Endothelial cell of umbilical vein (primary cell): ENCODE measurements around the gene NENF. TPM values are rescaled to one million over a fixed set of nuclear protein-coding genes. Genes with fewer than 3 reads are reported as not detected.

ENCODE experiments used
- BruUV-seq: library from RNA; stranded (reverse); fragments of 400-500 nt; replicated peaks from 2 replicates; lab custom pipeline; 2021; lab: Mats Ljungman, UMichigan
- CTCF ChIA-PET: fragments of 300-600, 350-600 bp; sonication (Branson Sonifier 250); formaldehyde crosslinking; loops from one replicate; lab custom pipeline; 2021; ENCODE audit warnings: antibody characterized with exemption, inconsistent platforms; lab: Charles Lee
- POLR2A ChIA-PET: fragments of 300-600, 350-600 bp; sonication (Branson Sonifier 250); formaldehyde crosslinking; loops from one replicate; lab custom pipeline; 2021; ENCODE audit warnings: antibody characterized with exemption, inconsistent platforms; lab: Charles Lee
- DNase-seq: peaks from one replicate; pipeline ENCODE4 v3.0.0-alpha.2; 2011; ENCODE audit warnings: low read depth, low spot score
- FAIRE-seq: peaks from 2 replicates; lab custom pipeline; 2011; peaks lifted over from hg19 to GRCh38; lab: Jason Lieb, UNC
- H2AFZ ChIP-seq: 2 replicates; pipeline ENCODE4 v1.6.0; 2012; ENCODE audit warnings: low read depth, low read length, control low read depth, inconsistent platforms
- H3K27ac ChIP-seq: 2 replicates; pipeline ENCODE4 v1.5.1; 2011; ENCODE audit warnings: low read depth, mild to moderate bottlenecking, control low read depth, low read length, moderate library complexity; ENCODE audit not compliant: insufficient read depth
- H3K27me3 ChIP-seq, 2 experiments: 2 replicates each; pipeline versions ENCODE4 v1.6.0 to v1.6.1; 2011; ENCODE audit warnings: low read length in 2 of 2, mixed read lengths in 1 of 2; ENCODE audit not compliant: control insufficient read depth in 2 of 2, insufficient read depth in 2 of 2
- H3K36me3 ChIP-seq, 2 experiments: 2 replicates in 1 of 2; 3 replicates in 1 of 2; pipeline ENCODE4 v1.5.1; 2011; ENCODE audit warnings: low read length in 2 of 2, mild to moderate bottlenecking in 1 of 2, moderate library complexity in 1 of 2; ENCODE audit not compliant: control insufficient read depth in 2 of 2, insufficient read depth in 2 of 2; ENCODE audit errors: extremely low read depth in 1 of 2
- H3K4me1 ChIP-seq: 3 replicates; pipeline ENCODE4 v1.5.1; 2011; ENCODE audit warnings: mild to moderate bottlenecking, low read length; ENCODE audit not compliant: control insufficient read depth, insufficient read depth; ENCODE audit errors: extremely low read depth
- H3K4me2 ChIP-seq: 2 replicates; pipeline ENCODE4 v1.6.1; 2011; ENCODE audit warnings: low read length, control low read depth, mixed read lengths; ENCODE audit not compliant: insufficient read depth
- H3K4me3 ChIP-seq, 3 experiments: fragments of 200-600 bp in 1 of 3; sonication (generic), shearing (Covaris generic) in 1 of 3; replicated peaks in 1 of 3; 2 replicates each; pipeline ENCODE4 v1.5.1; 2011 to 2016; ENCODE audit warnings: control low read depth in 3 of 3, low read length in 3 of 3, mild to moderate bottlenecking in 2 of 3, inconsistent platforms in 1 of 3, low read depth in 1 of 3, moderate library complexity in 1 of 3; ENCODE audit not compliant: insufficient read depth in 1 of 3
- H3K79me2 ChIP-seq: 2 replicates; pipeline ENCODE4 v1.6.0; 2012; ENCODE audit warnings: low read length, inconsistent platforms; ENCODE audit not compliant: control insufficient read depth, insufficient read depth
- H3K9ac ChIP-seq: replicated peaks from 2 replicates; pipeline ENCODE3; 2011; ENCODE audit warnings: low read length, control low read depth; ENCODE audit not compliant: insufficient read depth; ENCODE audit errors: extremely low read depth
- H3K9me1 ChIP-seq: replicated peaks from 3 replicates; pipeline ENCODE4 v1.6.0; 2011; ENCODE audit warnings: mild to moderate bottlenecking, low read length; ENCODE audit not compliant: control insufficient read depth, insufficient read depth; ENCODE audit errors: extremely low read depth
- H3K9me3 ChIP-seq: replicated peaks from 2 replicates; pipeline ENCODE4 v1.5.1; 2012; ENCODE audit warnings: low read length, inconsistent platforms; ENCODE audit not compliant: control insufficient read depth, insufficient read depth
- H4K20me1 ChIP-seq: replicated peaks from 2 replicates; pipeline ENCODE3; 2011; ENCODE audit warnings: mild to moderate bottlenecking, low read length; ENCODE audit not compliant: control insufficient read depth, insufficient read depth; ENCODE audit errors: extremely low read depth
- FOS ChIP-seq: IDR thresholded peaks from 2 replicates; pipeline ENCODE4 v1.6.1; 2011; ENCODE audit warnings: mild to moderate bottlenecking, low read length, moderate library complexity, borderline replicate concordance; ENCODE audit not compliant: insufficient read depth
- JUN ChIP-seq: IDR thresholded peaks from 2 replicates; pipeline ENCODE4 v1.6.1; 2011; ENCODE audit warnings: borderline replicate concordance, low read depth; ENCODE audit not compliant: insufficient read length, insufficient read depth
- MYC ChIP-seq: IDR thresholded peaks from one replicate; pipeline ENCODE4 v1.6.1; 2011; ENCODE audit warnings: mild to moderate bottlenecking, low read depth, low read length
- POLR2A ChIP-seq: IDR thresholded peaks from 2 replicates; pipeline ENCODE4 v1.6.1; 2012; ENCODE audit warnings: low read depth, mild to moderate bottlenecking, control low read depth, low read length
- POLR2AphosphoS5 ChIP-seq: IDR thresholded peaks from 2 replicates; pipeline ENCODE4 v1.6.1; 2012; ENCODE audit warnings: low read depth, mild to moderate bottlenecking, control low read depth, low read length, moderate library complexity; ENCODE audit not compliant: insufficient read depth
- dilution Hi-C: fragments of 300-500 bp; cut with MboI; formaldehyde crosslinking; loops from one replicate; pipeline ENCODE4 v1.15.0; 2019; ENCODE audit warnings: low sequenced_read_pairs; ENCODE audit not compliant: extremely low pct_ligation_motif_present
- intact Hi-C: fragments of 100-400 bp; cut with micrococcal nuclease; formaldehyde crosslinking; loops from one replicate; pipeline ENCODE4 v1.10.0; 2022
- polyA plus RNA-seq, 4 experiments: library from polyadenylated mRNA; depleted of rRNA in 3 of 4; stranded (reverse) in 3 of 4; unstranded in 1 of 4; fragments of >200 nt; gene quantifications; 2 replicates each; pipeline versions ENCODE4 v1.2.1 to v1.2.3, GENCODE V29; 2011 to 2012; ENCODE audit warnings: missing spikeins in 1 of 4
- total RNA-seq: library from RNA; stranded (reverse); gene quantifications from 2 replicates; pipeline ENCODE4 v1.2.3, GENCODE V29; 2021
- TF ChIP-seq, protein P1 (sequence below): IDR thresholded peaks from 2 replicates; pipeline ENCODE4 v1.6.1; 2011; ENCODE audit not compliant: insufficient read depth, insufficient read length

Gene NENF
- total and polyA plus RNA-seq, 2 donors (not counting 3 experiments of a cell fraction or from before 2014, with no cell fraction given): 19.8 to 23.0 TPM

DNA sequence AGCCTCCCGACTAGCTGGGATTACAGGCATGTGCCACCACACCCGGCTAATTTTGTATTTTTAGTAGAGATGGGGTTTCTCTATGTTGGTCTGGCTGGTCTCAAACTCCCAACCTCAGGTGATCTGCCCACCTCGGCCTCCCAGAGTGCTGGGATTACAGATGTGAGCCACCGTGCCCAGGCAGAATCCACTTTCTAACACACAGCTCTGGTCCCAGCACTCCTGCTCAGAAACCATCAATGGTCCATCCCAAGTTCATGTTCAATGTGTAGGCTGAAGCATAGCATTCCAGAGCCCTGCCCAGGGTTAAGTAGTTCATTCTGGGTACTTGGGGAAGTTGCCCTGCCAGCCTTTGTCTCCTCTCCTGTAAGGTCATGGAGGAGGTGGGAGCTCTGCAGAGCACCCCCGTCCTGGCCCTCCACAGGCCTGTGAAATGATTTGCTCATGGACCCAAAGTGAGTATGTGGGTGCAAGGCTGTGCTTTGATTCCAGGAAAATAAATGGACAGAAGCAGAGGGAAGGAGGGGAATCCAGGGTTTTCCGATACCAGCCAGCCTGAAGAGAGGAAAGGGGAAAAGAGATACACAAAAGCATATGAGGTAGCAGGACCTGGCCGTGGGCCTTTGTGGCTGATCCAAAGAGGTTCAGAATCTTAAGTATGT, 55.2 kb downstream of the NENF start:
- Histone ChIP-seq H3K27me3 (peaks cover 0 to 2% of the 10 kb centered on the region in 2 experiments), H3K4me2 (no peak overlapping the region), H2AFZ (no peak overlapping the region), H3K4me3 (no peak overlapping the region), H3K27ac (no peak overlapping the region), H3K79me2 (no peaks in the 10 kb centered on the region), H3K9ac (no peak overlapping the region), H4K20me1 (no peaks in the 10 kb centered on the region), H3K9me3 (no peaks in the 10 kb centered on the region), H3K4me1 (no peaks in the 10 kb centered on the region), H3K9me1 (no peaks in the 10 kb centered on the region), H3K36me3 (no peaks in the 10 kb centered on the region)
- dilution Hi-C loops (no loop called here), intact Hi-C loops (loop anchor here (2.0 kb wide), 1 partner anchor 23 kb away; no protein-coding TSS in a partner anchor)
- ChIA-PET CTCF (interaction anchor here (1.2 to 3.0 kb wide), 3 partner anchors 10 to 177 kb away, joined by 6 to 20 read pairs (median 7); no protein-coding TSS in a partner anchor), POLR2A (interaction anchor here (0.8 kb wide), 1 partner anchor 121 kb away, joined by 3 read pairs; the partner anchor contains the start of gene ATF3)
- DNase-seq (no peak), FAIRE-seq (no peak)
- TF ChIP-seq, protein P1, sequence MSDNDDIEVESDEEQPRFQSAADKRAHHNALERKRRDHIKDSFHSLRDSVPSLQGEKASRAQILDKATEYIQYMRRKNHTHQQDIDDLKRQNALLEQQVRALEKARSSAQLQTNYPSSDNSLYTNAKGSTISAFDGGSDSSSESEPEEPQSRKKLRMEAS: no peak
- TF ChIP-seq POLR2A (no peak), MYC (no peak)
- BruUV-seq: no TSS peak

- FAIRE-seq (no peak), DNase-seq (no peak)
- intact Hi-C loops: no loop called here
- Histone ChIP-seq H3K4me1 (no peaks in the 10 kb centered on the region), H3K9me1 (no peaks in the 10 kb centered on the region), H3K4me2 (no peak overlapping the region), H3K9me3 (no peaks in the 10 kb centered on the region), H3K27me3 (peaks cover 0 to 2% of the 10 kb centered on the region in 2 experiments), H3K9ac (no peak overlapping the region), H4K20me1 (no peaks in the 10 kb centered on the region), H3K79me2 (no peaks in the 10 kb centered on the region), H3K36me3 (no peaks in the 10 kb centered on the region), H2AFZ (no peak overlapping the region), H3K27ac (no peak overlapping the region), H3K4me3 (no peak overlapping the region)
- TF ChIP-seq FOS (no peak), JUN (no peak), POLR2A (no peak), POLR2AphosphoS5 (no peak)
- no TSS peak for BruUV-seq
- dilution Hi-C loops: no loop called here
- CTCF ChIA-PET: interaction anchor here (0.9 to 3.0 kb wide), 4 partner anchors 9 to 176 kb away, joined by 3 to 20 read pairs (median 6); no protein-coding TSS in a partner anchor
- POLR2A ChIA-PET: interaction anchor here (0.8 kb wide), 1 partner anchor 120 kb away, joined by 3 read pairs; the partner anchor contains the start of gene ATF3
Measured at GRCh38 chr1:212488436-212489283, 55.9 kb downstream of the NENF start.
